Stimulated activated CD8-positive, alpha-beta memory T cell treated with anti-CD3 and anti-CD28 coated beads, Interleukin-7, amount 100 ng/mL, for 48 hours (primary cell): ENCODE data around the gene PBXIP1.
"Not testable (repeated sequence)": the region's sequence is repeated elsewhere in the genome, so short reads cannot be mapped to it uniquely, and the experiment has no call there.

Source experiments
- DNase-seq, 2 donors: peaks; one replicate each; pipeline ENCODE4 v3.0.0-alpha.2; 2020; ENCODE audit warnings: low read depth in 1 of 2; ENCODE audit errors: extremely low read depth in 1 of 2

Gene PBXIP1

GRCh38 chr1:154994591-154994990 is 38.7 kb upstream of the PBXIP1 start:
- no peak for DNase-seq

- no peak for DNase-seq
These were observed 38.3 kb upstream of the PBXIP1 start for GRCh38 chr1:154994269-154994587.

DNA sequence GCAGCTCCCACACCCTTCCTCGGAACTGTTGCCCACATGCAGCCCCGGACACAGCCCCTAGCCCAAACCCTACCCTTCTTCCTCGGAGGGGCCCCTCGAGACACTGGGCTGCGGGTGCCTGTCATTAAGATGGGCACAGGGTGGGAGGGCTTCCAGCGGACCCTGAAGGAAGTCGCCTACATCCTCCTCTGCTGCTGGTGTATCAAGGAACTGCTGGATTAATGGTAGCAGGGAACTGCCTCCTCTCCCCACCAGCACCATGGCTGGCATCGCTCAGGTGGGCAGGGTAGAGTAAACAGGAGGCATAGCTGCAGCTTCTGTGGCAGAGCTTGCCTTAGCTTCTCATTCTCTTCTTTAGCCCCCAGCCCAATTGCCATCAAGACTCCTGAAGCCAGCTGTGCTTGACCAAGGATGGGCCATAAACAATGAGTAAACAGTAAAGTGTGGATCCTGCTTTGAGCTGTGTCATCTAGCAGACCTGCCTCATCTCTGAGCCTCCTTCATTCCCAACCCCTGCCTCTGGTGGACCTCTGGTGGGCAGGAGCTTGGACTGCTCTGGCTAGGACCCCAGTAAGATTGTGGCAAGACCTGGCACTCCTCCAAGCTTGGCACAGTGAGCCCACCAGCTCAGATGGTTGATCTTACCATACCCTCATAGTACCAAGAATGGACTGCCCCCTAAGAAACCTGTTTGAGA is 37.8 kb upstream of the PBXIP1 start, which contains the start of gene LENEP:
Gene LENEP, plus strand, starts transcription at position 15 of the 697 bp plus-strand sequence. Its CDS starts 22 bp downstream, at position 37.
- DNase-seq = no peak

GRCh38 chr1:154992721-154993571 is 37.0 kb upstream of the PBXIP1 start:
- DNase-seq = no peak

- no peak for DNase-seq
These were observed 34.4 kb upstream of the PBXIP1 start for GRCh38 chr1:154990276-154990675.

- DNase-seq = no peak
These were observed 33.4 kb upstream of the PBXIP1 start for GRCh38 chr1:154989195-154989860.

- no peak for DNase-seq
These were observed 32.4 kb upstream of the PBXIP1 start for GRCh38 chr1:154988058-154988954.

DNA sequence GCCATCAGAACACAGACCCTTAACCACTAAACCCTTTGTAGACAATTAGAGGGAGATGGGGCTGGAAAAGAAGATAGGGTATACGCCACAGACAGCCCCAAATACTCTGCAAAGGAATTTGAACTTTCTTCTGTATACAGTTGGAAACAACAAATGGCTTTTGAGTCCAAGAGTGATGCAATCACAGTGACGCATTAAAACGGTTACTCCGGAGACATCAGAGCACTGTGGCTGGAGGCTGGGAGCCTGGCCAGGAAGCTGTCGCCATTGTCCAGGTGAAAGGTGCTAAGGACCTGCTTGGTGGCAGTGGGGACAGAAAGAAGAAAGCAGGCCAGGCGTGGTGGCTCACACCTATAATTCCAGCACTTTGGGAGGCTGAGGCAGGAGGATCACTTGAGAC is 31.4 kb upstream of the PBXIP1 start:
- no peak for DNase-seq

- not testable (repeated sequence) for DNase-seq
These were observed 30.8 kb upstream of the PBXIP1 start for GRCh38 chr1:154986736-154987135.

DNA sequence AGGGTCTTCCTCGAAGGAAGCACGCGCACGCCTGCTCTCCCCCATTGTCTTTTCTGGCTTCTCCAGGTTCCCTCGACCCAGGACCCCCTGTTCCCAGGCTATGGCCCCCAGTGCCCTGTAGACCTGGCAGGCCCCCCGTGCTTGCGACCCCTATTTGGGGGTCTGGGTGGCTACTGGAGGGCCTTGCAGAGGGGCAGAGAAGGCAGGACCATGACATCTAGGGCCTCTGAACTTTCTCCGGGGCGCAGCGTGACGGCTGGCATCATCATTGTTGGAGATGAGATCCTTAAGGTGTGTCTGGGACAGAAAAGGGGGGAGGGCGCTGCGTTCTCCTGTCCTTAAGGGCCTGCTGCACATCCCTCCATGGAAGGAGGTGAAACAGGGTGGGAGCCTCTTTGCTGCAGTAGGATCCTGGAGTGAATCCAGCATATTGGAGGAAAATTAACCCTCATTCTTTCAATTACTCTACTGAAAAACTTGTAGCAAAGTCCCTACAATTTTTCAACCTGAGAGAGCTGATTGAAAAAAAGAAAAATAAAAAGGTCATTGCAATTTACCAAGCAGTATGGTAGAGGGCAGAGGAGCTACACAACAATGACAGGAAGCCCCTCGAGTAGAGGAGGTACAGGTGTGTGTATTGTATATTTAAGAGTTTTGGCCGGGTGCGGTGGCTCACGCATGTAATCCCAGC is 28.0 kb upstream of the PBXIP1 start:
- no peak for DNase-seq

GRCh38 chr1:154982897-154983648 is 27.2 kb upstream of the PBXIP1 start, which contains the start of gene FLAD1:
Gene FLAD1 (plus strand): TSS chr1:154983344. CDS start chr1:154983695, 351 bp downstream.
- peak; percentile 91 to 96 for DNase-seq

DNA sequence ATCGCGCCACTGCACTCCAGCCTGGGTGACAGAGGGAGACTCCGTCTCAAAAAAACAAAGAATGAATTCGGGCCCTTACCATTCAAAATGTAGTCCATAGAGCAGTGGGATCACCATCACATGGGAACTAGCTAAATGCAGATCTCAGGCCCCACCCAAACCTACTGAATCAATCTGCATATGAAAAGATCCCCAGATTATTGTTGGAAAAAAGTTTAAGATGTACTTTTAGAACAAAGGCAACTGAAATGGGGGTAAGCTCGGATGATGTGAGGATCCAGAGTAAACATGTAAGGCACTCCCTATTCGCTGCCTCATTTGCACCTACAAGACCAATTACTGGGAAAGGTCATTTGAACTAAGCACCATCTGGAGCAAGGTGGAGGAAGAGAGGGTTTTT is 26.4 kb upstream of the PBXIP1 start:
- no peak for DNase-seq

DNA sequence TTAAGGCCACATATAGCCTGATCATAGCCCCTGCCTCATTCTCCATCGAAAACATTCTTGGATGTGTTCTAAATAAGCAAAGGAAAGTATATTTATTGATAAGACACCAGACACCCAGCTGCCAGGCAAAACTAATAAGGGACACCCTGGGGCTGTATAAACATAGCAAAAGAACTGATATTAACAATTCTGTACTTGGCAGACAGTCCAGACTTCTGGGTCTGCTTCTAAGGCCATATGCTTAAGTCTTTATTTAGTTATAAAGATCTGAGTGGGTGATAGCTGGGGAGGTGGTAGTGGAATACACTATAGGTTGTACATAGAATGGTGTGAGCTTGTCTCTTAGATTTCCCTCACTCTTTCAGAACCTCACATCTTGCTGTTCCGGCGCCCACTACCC is 22.5 kb upstream of the PBXIP1 start:
- no peak for DNase-seq

GRCh38 chr1:154977762-154978161 is 21.9 kb upstream of the PBXIP1 start:
- DNase-seq = not testable (repeated sequence)

- DNase-seq = peak; percentile 48 to 69
These were observed 19.6 kb upstream of the PBXIP1 start for GRCh38 chr1:154975409-154976059.

DNA sequence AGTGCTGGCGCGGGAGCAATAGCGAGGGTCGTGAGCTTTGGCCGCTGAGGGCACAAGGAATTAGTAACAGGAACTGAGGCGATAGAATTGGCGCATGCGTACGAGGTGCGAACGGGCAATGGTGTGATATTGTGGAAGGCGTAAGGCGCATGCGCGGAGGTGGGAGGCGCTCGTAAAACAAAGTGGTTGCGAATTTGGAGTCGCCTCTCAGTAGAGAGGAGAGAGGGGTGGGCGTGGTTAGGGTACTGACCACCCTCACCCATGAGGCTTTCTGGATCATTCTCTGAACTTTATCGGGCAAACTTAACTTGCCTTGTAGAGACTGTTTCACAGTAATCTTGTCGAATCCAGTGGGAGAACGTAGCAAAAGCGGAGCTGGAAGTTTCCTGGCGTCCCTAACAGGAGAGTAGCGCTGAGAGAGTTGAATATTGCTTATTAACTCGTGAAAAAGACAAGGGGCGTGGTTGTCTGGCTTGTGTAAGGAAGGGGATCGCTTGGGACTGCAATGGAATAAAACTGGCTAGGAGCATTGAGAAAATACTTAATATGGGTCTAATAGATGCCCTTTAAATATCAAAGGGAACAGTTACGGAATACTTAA is 19.0 kb upstream of the PBXIP1 start:
- peak; percentile 86 to 93 for DNase-seq

- DNase-seq = peak; percentile 88 to 93
These were observed 18.4 kb upstream of the PBXIP1 start, which contains the start of gene CKS1B for GRCh38 chr1:154974102-154974807. Gene CKS1B (plus strand): TSS chr1:154974681. CDS start chr1:154974746, 65 bp downstream.
